ENCODE measurements around the gene PARVB. TPM values are rescaled to one million over a fixed set of nuclear protein-coding genes. Genes with fewer than 3 reads are reported as not detected.
A peak's percentile ranks its signal among the peaks of the same experiment; 100 is the strongest.

Gene PARVB
- total RNA-seq, 2 donors from 2014 or later, result 43.8 to 86.5 TPM

GRCh38 chr22:44127356-44127755, 103.3 kb downstream of the PARVB start:
- DNase-seq (ENCODE audit: low spot score), result no peak
- Histone ChIP-seq H3K4me1 (peaks cover 0 to 16% of the 10 kb centered on the region in 2 donors), H3K27me3 (no peaks in the 10 kb centered on the region), H3K9me3 (no peaks in the 10 kb centered on the region), H3K4me3 (no peak overlapping the region), H3K27ac (peak overlapping the region in 1 of 2 donors; percentile 42), H3K36me3 (peaks cover 4% of the 10 kb centered on the region)
- TF ChIP-seq CTCF (IDR thresholded peaks at IDR 0.05), result no peak

- H3K4me1 ChIP-seq, result peaks cover 0 to 29% of the 10 kb centered on the region in 2 donors
- no peak overlapping the region for H3K4me3 ChIP-seq
- no peaks in the 10 kb centered on the region for H3K27me3 ChIP-seq
- peaks cover 17% of the 10 kb centered on the region for H3K36me3 ChIP-seq
- no peak overlapping the region for H3K27ac ChIP-seq
- no peak for DNase-seq (ENCODE audit: low spot score)
- no peaks in the 10 kb centered on the region for H3K9me3 ChIP-seq
- no peak for TF ChIP-seq CTCF (IDR thresholded peaks at IDR 0.05)
Observed at GRCh38 chr22:44128958-44129618, 105.0 kb downstream of the PARVB start.

- Histone ChIP-seq H3K4me1 (peaks cover 0 to 29% of the 10 kb centered on the region in 2 donors), H3K27ac (no peak overlapping the region), H3K9me3 (no peaks in the 10 kb centered on the region), H3K4me3 (no peak overlapping the region), H3K27me3 (no peaks in the 10 kb centered on the region), H3K36me3 (peaks cover 17% of the 10 kb centered on the region)
- no peak for DNase-seq (ENCODE audit: low spot score)
- TF ChIP-seq CTCF (IDR thresholded peaks at IDR 0.05), result no peak
Observed at GRCh38 chr22:44129619-44129976, 105.5 kb downstream of the PARVB start.

GRCh38 chr22:44130076-44130711, 106.1 kb downstream of the PARVB start:
- Histone ChIP-seq H3K4me3 (no peak overlapping the region), H3K36me3 (peaks cover 17% of the 10 kb centered on the region), H3K27ac (no peak overlapping the region), H3K27me3 (no peaks in the 10 kb centered on the region), H3K4me1 (peaks cover 0 to 29% of the 10 kb centered on the region in 2 donors), H3K9me3 (no peaks in the 10 kb centered on the region)
- DNase-seq (ENCODE audit: low spot score), result no peak
- no peak for TF ChIP-seq CTCF (IDR thresholded peaks at IDR 0.05)

- no peaks in the 10 kb centered on the region for H3K27me3 ChIP-seq
- peaks cover 0 to 29% of the 10 kb centered on the region in 2 donors for H3K4me1 ChIP-seq
- H3K9me3 ChIP-seq, result no peaks in the 10 kb centered on the region
- no peak for TF ChIP-seq CTCF (IDR thresholded peaks at IDR 0.05)
- DNase-seq (ENCODE audit: low spot score), result no peak
- H3K27ac ChIP-seq, result no peak overlapping the region
- peaks cover 22% of the 10 kb centered on the region for H3K36me3 ChIP-seq
- no peak overlapping the region for H3K4me3 ChIP-seq
Observed at GRCh38 chr22:44131412-44131811, 107.3 kb downstream of the PARVB start.

All from right atrium auricular region (tissue), 2 donors.